ENCODE results near the gene RARB. TPM values are rescaled to one million over a fixed set of nuclear protein-coding genes. Genes with fewer than 3 reads are reported as not detected.

The RARB gene
- total RNA-seq, 1 donor from 2014 or later, result 1.8 TPM

GRCh38 chr3:25532431-25533162, 104.5 kb downstream of the RARB start:
- Histone ChIP-seq H3K27me3 (no peaks in the 10 kb centered on the region), H4K20me1 (ENCODE audit: low read depth) (no peaks in the 10 kb centered on the region), H3K36me3 (no peaks in the 10 kb centered on the region), H3K9me3 (ENCODE audit: low read depth) (no peaks in the 10 kb centered on the region), H3K4me2 (no peak overlapping the region), H3K4me3 (no peak overlapping the region), H3K9ac (no peak overlapping the region), H2AFZ (replicated peaks) (no peak overlapping the region), H3K27ac (no peak overlapping the region), H3K4me1 (peaks cover 11% of the 10 kb centered on the region), H3F3A (ENCODE audit: low read depth) (peaks cover 13% of the 10 kb centered on the region), H3K79me2 (ENCODE audit: low read depth) (no peaks in the 10 kb centered on the region)
- TF ChIP-seq, protein P1, sequence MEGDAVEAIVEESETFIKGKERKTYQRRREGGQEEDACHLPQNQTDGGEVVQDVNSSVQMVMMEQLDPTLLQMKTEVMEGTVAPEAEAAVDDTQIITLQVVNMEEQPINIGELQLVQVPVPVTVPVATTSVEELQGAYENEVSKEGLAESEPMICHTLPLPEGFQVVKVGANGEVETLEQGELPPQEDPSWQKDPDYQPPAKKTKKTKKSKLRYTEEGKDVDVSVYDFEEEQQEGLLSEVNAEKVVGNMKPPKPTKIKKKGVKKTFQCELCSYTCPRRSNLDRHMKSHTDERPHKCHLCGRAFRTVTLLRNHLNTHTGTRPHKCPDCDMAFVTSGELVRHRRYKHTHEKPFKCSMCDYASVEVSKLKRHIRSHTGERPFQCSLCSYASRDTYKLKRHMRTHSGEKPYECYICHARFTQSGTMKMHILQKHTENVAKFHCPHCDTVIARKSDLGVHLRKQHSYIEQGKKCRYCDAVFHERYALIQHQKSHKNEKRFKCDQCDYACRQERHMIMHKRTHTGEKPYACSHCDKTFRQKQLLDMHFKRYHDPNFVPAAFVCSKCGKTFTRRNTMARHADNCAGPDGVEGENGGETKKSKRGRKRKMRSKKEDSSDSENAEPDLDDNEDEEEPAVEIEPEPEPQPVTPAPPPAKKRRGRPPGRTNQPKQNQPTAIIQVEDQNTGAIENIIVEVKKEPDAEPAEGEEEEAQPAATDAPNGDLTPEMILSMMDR (IDR thresholded peaks at IDR 0.05), result peak; percentile 61
- no peak for TF ChIP-seq EZH2 (IDR thresholded peaks at IDR 0.05)
- no peak overlapping the region for H3K27ac Mint-ChIP-seq
- no peak for DNase-seq (ENCODE audit: low spot score)
- no peaks in the 10 kb centered on the region for H3K36me3 Mint-ChIP-seq
- no peak overlapping the region for H3K4me3 Mint-ChIP-seq
- H3K9me3 Mint-ChIP-seq, result peaks cover 4% of the 10 kb centered on the region
- peaks cover 5% of the 10 kb centered on the region for H3K4me1 Mint-ChIP-seq
- peaks cover 4% of the 10 kb centered on the region for H3K27me3 Mint-ChIP-seq (ENCODE audit: insufficient read depth, low read depth)

DNA sequence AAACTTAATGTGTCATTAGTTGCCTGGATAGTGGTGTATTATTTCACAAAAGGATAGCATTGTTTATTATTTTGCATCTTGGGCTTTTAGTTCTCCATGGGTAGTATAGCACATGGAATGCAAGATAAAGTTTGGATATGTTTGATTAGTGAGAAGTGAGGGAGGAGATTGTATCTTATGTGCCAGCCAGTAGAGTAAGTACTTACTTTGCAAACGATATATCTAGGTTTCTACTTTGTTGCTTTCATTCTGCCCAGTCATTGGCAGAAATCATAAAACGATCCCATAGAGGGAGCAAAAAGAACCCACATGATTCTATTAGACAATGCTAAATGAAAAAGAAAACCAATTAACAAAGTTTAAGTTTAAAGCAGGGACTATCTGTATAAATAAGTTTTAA, 105.3 kb downstream of the RARB start:
- Mint-ChIP-seq H3K4me3 (no peak overlapping the region), H3K36me3 (no peaks in the 10 kb centered on the region), H3K27me3 (ENCODE audit: insufficient read depth, low read depth) (no peaks in the 10 kb centered on the region), H3K4me1 (no peaks in the 10 kb centered on the region), H3K9me3 (peaks cover 4% of the 10 kb centered on the region), H3K27ac (no peak overlapping the region)
- no peaks in the 10 kb centered on the region for H3K36me3 ChIP-seq
- H3K9ac ChIP-seq, result no peak overlapping the region
- H3F3A ChIP-seq (ENCODE audit: low read depth), result peaks cover 5% of the 10 kb centered on the region
- no peak overlapping the region for H2AFZ ChIP-seq (replicated peaks)
- H3K4me3 ChIP-seq, result no peak overlapping the region
- no peak for DNase-seq (ENCODE audit: low spot score)
- no peak overlapping the region for H3K4me2 ChIP-seq
- TF ChIP-seq EZH2 (IDR thresholded peaks at IDR 0.05) (no peak), EZH2phosphoT487 (IDR thresholded peaks at IDR 0.05) (no peak)
- TF ChIP-seq, protein P1 (IDR thresholded peaks at IDR 0.05), result no peak
- no peaks in the 10 kb centered on the region for H3K79me2 ChIP-seq (ENCODE audit: low read depth)
- H4K20me1 ChIP-seq (ENCODE audit: low read depth), result no peaks in the 10 kb centered on the region
- peaks cover 3% of the 10 kb centered on the region for H3K4me1 ChIP-seq
- no peaks in the 10 kb centered on the region for H3K27me3 ChIP-seq
- H3K9me3 ChIP-seq (ENCODE audit: low read depth), result no peaks in the 10 kb centered on the region
- no peak overlapping the region for H3K27ac ChIP-seq

- no peak overlapping the region for H3K27ac ChIP-seq
- no peak for TF ChIP-seq EZH2 (IDR thresholded peaks at IDR 0.05)
- no peak for TF ChIP-seq EZH2phosphoT487 (IDR thresholded peaks at IDR 0.05)
- TF ChIP-seq, protein P1 (IDR thresholded peaks at IDR 0.05), result no peak
- no peaks in the 10 kb centered on the region for H3K27me3 Mint-ChIP-seq (ENCODE audit: insufficient read depth, low read depth)
- H2AFZ ChIP-seq (replicated peaks), result no peak overlapping the region
- H3K4me3 ChIP-seq, result no peak overlapping the region
- no peak overlapping the region for H3K4me2 ChIP-seq
- H3K9me3 Mint-ChIP-seq, result peaks cover 4% of the 10 kb centered on the region
- H3F3A ChIP-seq (ENCODE audit: low read depth), result no peaks in the 10 kb centered on the region
- no peak overlapping the region for H3K9ac ChIP-seq
- no peak overlapping the region for H3K27ac Mint-ChIP-seq
- H3K4me1 ChIP-seq, result no peaks in the 10 kb centered on the region
- H3K36me3 ChIP-seq, result no peaks in the 10 kb centered on the region
- no peak overlapping the region for H3K4me3 Mint-ChIP-seq
- no peaks in the 10 kb centered on the region for H3K79me2 ChIP-seq (ENCODE audit: low read depth)
- no peaks in the 10 kb centered on the region for H3K27me3 ChIP-seq
- DNase-seq (ENCODE audit: low spot score), result no peak
- H3K9me3 ChIP-seq (ENCODE audit: low read depth), result no peaks in the 10 kb centered on the region
- H3K36me3 Mint-ChIP-seq, result no peaks in the 10 kb centered on the region
- no peaks in the 10 kb centered on the region for H4K20me1 ChIP-seq (ENCODE audit: low read depth)
- no peaks in the 10 kb centered on the region for H3K4me1 Mint-ChIP-seq
These were observed 105.9 kb downstream of the RARB start for GRCh38 chr3:25534007-25534406.
